Right atrium auricular region (tissue), 2 donors: ENCODE results near the gene ZNF335. TPM values are rescaled to one million over a fixed set of nuclear protein-coding genes. Genes with fewer than 3 reads are reported as not detected.

Experiments
- DNase-seq: peaks from one replicate; pipeline ENCODE4 v3.0.0-alpha.2; 2019; ENCODE audit warnings: low spot score
- H3K27ac ChIP-seq, 2 donors: fragments of 200-600 bp; sonication (generic); 1 replicate in 1 of 2; 2 replicates in 1 of 2; pipeline ENCODE4 v1.5.1; 2016 to 2019
- H3K27me3 ChIP-seq, 2 donors: fragments of 200-600 bp; sonication (generic); one replicate each; pipeline versions ENCODE4 v1.5.1 to v1.6.0; 2017 to 2019
- H3K36me3 ChIP-seq: fragments of 200-600 bp; sonication (generic); one replicate; pipeline ENCODE4 v1.5.1; 2016
- H3K4me1 ChIP-seq, 2 donors: fragments of 200-600 bp; sonication (generic); one replicate each; pipeline versions ENCODE4 v1.5.1 to v1.6.0; 2017 to 2019
- H3K4me3 ChIP-seq, 2 donors: fragments of 200-600 bp; sonication (generic); 1 replicate in 1 of 2; 2 replicates in 1 of 2; pipeline ENCODE4 v1.5.1; 2017 to 2019; ENCODE audit warnings: mild to moderate bottlenecking in 1 of 2, moderate library complexity in 1 of 2
- H3K9me3 ChIP-seq, 2 donors: fragments of 200-600 bp; sonication (generic); one replicate each; pipeline ENCODE4 v1.5.1; 2019
- CTCF ChIP-seq, 2 donors: fragments of 200-600 bp; sonication (generic); IDR thresholded peaks; one replicate each; pipeline ENCODE4 v1.5.1; 2019; ENCODE audit warnings: antibody characterized with exemption in 2 of 2
- total RNA-seq, 2 donors: library from RNA; depleted of rRNA; stranded (reverse); fragments of >200 nt; gene quantifications; one replicate each; pipeline ENCODE4 v1.1.0, GENCODE V29; 2016

The ZNF335 gene
- total RNA-seq, 2 donors from 2014 or later, result 6.6 to 12.1 TPM

- peaks cover 76% of the 10 kb centered on the region for H3K36me3 ChIP-seq
- H3K27me3 ChIP-seq, result no peaks in the 10 kb centered on the region
- TF ChIP-seq CTCF (IDR thresholded peaks at IDR 0.05), result no peak
- DNase-seq, result no peak
- H3K9me3 ChIP-seq, result no peaks in the 10 kb centered on the region
- no peaks in the 10 kb centered on the region for H3K4me1 ChIP-seq
- no peak overlapping the region for H3K27ac ChIP-seq
- H3K4me3 ChIP-seq, result no peak overlapping the region
Measured at GRCh38 chr20:45899046-45899835, 72.8 kb downstream of the ZNF335 start.

Other genes with a start within 250 kb of the ZNF335 start
- gene SPINT4, start 249.9 kb downstream of the ZNF335 start, total RNA-seq, result not detected
- under 1 TPM in 1 of 2 donors, not detected in 1; 0.75 TPM for gene WFDC3, start 180.3 kb downstream of the ZNF335 start, total RNA-seq
- gene DNTTIP1, start 180.2 kb downstream of the ZNF335 start, total RNA-seq, result 10 to 100 TPM; 13.2 to 21.6 TPM
- 1 to 10 TPM; 1.4 to 4.9 TPM for gene UBE2C, start 159.6 kb downstream of the ZNF335 start, total RNA-seq
- under 1 TPM in 1 of 2 donors, not detected in 1; 0.51 TPM for gene TNNC2, start 144.9 kb downstream of the ZNF335 start, total RNA-seq
- gene SNX21, start 138.4 kb downstream of the ZNF335 start, total RNA-seq, result 10 to 100 TPM; 43.5 to 54.7 TPM
- gene ACOT8, start 114.8 kb downstream of the ZNF335 start, total RNA-seq, result 10 to 100 TPM; 39.9 to 40.9 TPM
- 1 to 10 TPM; 2.4 to 3.7 TPM for gene ZSWIM3, start 114.6 kb downstream of the ZNF335 start, total RNA-seq
- 10 to 100 TPM in 1 of 2 donors, 1 to 10 TPM in 1; 9.8 to 13.8 TPM for gene ZSWIM1, start 91.0 kb downstream of the ZNF335 start, total RNA-seq
- gene SPATA25, start 84.6 kb downstream of the ZNF335 start, total RNA-seq, result 1 to 10 TPM; 1.1 to 1.4 TPM
- gene NEURL2, start 81.0 kb downstream of the ZNF335 start, total RNA-seq, result 1 to 10 TPM; 8.7 to 8.8 TPM
- 100 to 1,000 TPM in 1 of 2 donors, 10 to 100 TPM in 1; 83.8 to 116 TPM for gene CTSA, start 80.9 kb downstream of the ZNF335 start, total RNA-seq
- gene PLTP, start 60.0 kb downstream of the ZNF335 start, total RNA-seq, result 100 to 1,000 TPM in 1 of 2 donors, 10 to 100 TPM in 1; 53.6 to 221 TPM
- 10 to 100 TPM; 21.1 to 39.8 TPM for gene PCIF1, start 37.5 kb downstream of the ZNF335 start, total RNA-seq
- 1 to 10 TPM in 1 of 2 donors, under 1 TPM in 1; 0.82 to 1.8 TPM for gene MMP9, start 36.7 kb upstream of the ZNF335 start, total RNA-seq
- gene SLC12A5, start 57.0 kb upstream of the ZNF335 start, total RNA-seq, result not detected
- gene NCOA5, start 117.8 kb upstream of the ZNF335 start, total RNA-seq, result 10 to 100 TPM; 17.8 to 23.3 TPM
- 10 to 100 TPM in 1 of 2 donors, 1 to 10 TPM in 1; 9.6 to 14.9 TPM for gene CD40, start 146.1 kb upstream of the ZNF335 start, total RNA-seq